ENCODE results near the gene TTLL9. TPM values are rescaled to one million over a fixed set of nuclear protein-coding genes. Genes with fewer than 3 reads are reported as not detected.

The TTLL9 gene
- total and polyA plus RNA-seq, 10 of the 15 experiments (the other 5 are each of a cell fraction or from before 2014, with no cell fraction given), result 0.03 to 0.77 (median 0.11) TPM; not detected in 2

DNA sequence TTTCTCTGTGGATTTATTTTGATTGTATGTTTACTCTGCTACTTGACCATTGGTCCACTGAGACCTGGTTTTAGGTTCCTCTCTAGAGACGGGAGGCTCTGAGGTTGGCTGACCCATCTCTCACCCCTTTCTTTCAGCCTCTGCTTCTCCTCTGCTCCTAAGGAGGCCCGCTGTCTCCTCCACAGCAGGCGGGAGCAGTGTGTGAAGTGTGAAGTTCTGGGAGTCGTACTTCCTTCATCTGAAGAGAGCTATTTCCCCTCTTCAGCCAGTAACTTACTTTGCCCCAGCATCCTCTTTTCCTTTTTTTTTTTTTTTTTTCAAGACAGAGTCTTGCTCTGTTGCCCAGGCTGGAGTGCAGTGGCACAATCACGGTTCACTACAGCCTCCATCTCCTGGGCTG, 60.3 kb downstream of the TTLL9 start:
- intact Hi-C loops (cut with micrococcal nuclease; ENCODE audit: unreplicated experiment), result no loop called here
- no peak overlapping the region for H3K4me2 ChIP-seq (ENCODE audit: control insufficient read depth, insufficient read depth)
- H3K27ac ChIP-seq (ENCODE audit: control insufficient read depth, insufficient read depth), result no peak overlapping the region
- DNase-seq (ENCODE audit: low read depth, low spot score), result no peak
- ChIA-PET POLR2A (interaction anchor here (0.5 to 0.7 kb wide), 3 partner anchors 18 to 79 kb away, joined by 3 to 4 read pairs (median 3); no protein-coding TSS in a partner anchor), RAD21 (ENCODE audit: unreplicated experiment) (interaction anchor here (0.6 to 1.3 kb wide), 3 partner anchors 17 to 227 kb away, joined by 3 read pairs; no protein-coding TSS in a partner anchor), CTCF (interaction anchor here (0.8 to 2.6 kb wide), 4 partner anchors 19 to 101 kb away, joined by 3 to 14 read pairs (median 4); partner anchors contain the start of gene PDRG1), SMC1A (ENCODE audit: uncharacterized antibody, unreplicated experiment) (interaction anchor here (0.9 to 1.8 kb wide), 6 partner anchors 12 to 76 kb away, joined by 3 to 5 read pairs (median 4); partner anchors contain the start of gene PDRG1)
- H2AFZ ChIP-seq (ENCODE audit: control insufficient read depth, low read depth, low read length), result no peak overlapping the region
- H3K4me3 ChIP-seq, result no peak overlapping the region
- ATAC-seq, result no peak
- no peaks in the 10 kb centered on the region for H3K27me3 ChIP-seq (replicated peaks in 1 of 2; ENCODE audit: control insufficient read depth in 2 of 2, insufficient read depth in 2 of 2, low read length in 1 of 2)
- no TSS peak for BruUV-seq (replicated peaks)
- no peaks in the 10 kb centered on the region for H3K9me3 ChIP-seq (replicated peaks; ENCODE audit: control insufficient read depth, insufficient read depth, low read length)
- FAIRE-seq, result no peak
- TF ChIP-seq, protein P1, sequence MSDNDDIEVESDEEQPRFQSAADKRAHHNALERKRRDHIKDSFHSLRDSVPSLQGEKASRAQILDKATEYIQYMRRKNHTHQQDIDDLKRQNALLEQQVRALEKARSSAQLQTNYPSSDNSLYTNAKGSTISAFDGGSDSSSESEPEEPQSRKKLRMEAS (IDR thresholded peaks at IDR 0.05; ENCODE audit: low read depth, low read length), result no peak
- no peaks in the 10 kb centered on the region for H3K4me1 ChIP-seq (ENCODE audit: control insufficient read depth, insufficient read depth, low read length)
- in situ Hi-C loops (cut with MboI), result no loop called here
- H3K79me2 ChIP-seq (ENCODE audit: control insufficient read depth, insufficient read depth, low read length), result no peaks in the 10 kb centered on the region
- 0% methylated on average over 5 of the region's 5 CpGs for WGBS (ENCODE audit: insufficient coverage, insufficient replicate concordance, low lambda C conversion rate, missing lambda C conversion rate)
- H3K9ac ChIP-seq (ENCODE audit: control insufficient read depth, insufficient read depth, low read length), result no peak overlapping the region
- H3K36me3 ChIP-seq (ENCODE audit: control insufficient read depth in 2 of 2, insufficient read depth in 2 of 2, low read length in 1 of 2), result no peaks in the 10 kb centered on the region
- no peaks in the 10 kb centered on the region for H4K20me1 ChIP-seq (ENCODE audit: control insufficient read depth, insufficient read depth)

DNA sequence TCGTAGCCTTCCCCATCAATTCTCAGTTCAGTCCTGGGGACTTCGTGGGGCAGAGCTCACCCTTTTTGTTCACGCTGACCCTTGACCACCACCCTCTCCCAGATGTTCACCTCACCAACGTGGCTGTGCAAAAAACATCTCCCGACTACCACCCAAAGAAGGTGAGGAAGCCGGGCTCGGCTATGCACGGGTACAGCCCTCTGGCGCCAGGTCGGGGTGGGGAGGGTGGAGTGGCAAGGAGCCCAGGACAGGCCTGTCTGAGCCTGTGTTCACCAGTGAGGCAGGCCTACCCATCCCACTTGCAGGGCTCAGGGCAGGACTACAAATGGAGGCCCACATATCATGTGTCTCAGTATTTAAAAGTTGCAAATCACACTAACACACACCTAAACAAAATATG, 63.3 kb downstream of the TTLL9 start:
- no peak overlapping the region for H3K9ac ChIP-seq (ENCODE audit: control insufficient read depth, insufficient read depth, low read length)
- CTCF ChIA-PET, result interaction anchor here (1.1 kb wide), 1 partner anchor 18 kb away, joined by 4 read pairs; the partner anchor contains the start of gene PDRG1
- H3K9me3 ChIP-seq (replicated peaks; ENCODE audit: control insufficient read depth, insufficient read depth, low read length), result no peaks in the 10 kb centered on the region
- ATAC-seq (no peak), FAIRE-seq (no peak), DNase-seq (ENCODE audit: low read depth, low spot score) (no peak)
- no peaks in the 10 kb centered on the region for H3K27me3 ChIP-seq (replicated peaks in 1 of 2; ENCODE audit: control insufficient read depth in 2 of 2, insufficient read depth in 2 of 2, low read length in 1 of 2)
- no peaks in the 10 kb centered on the region for H3K79me2 ChIP-seq (ENCODE audit: control insufficient read depth, insufficient read depth, low read length)
- H3K4me3 ChIP-seq, result no peak overlapping the region
- WGBS (ENCODE audit: insufficient coverage, insufficient replicate concordance, low lambda C conversion rate, missing lambda C conversion rate), result 46% methylated on average over 10 of the region's 10 CpGs
- TF ChIP-seq TAF1 (IDR thresholded peaks at IDR 0.05; ENCODE audit: borderline replicate concordance, low read depth, low read length) (no peak), SREBF1 (IDR thresholded peaks at IDR 0.05; ENCODE audit: low read length) (no peak), CHD2 (IDR thresholded peaks at IDR 0.05; ENCODE audit: borderline replicate concordance, low read depth, low read length) (no peak), GABPA (IDR thresholded peaks at IDR 0.05; ENCODE audit: low read depth) (no peak), YBX1 (IDR thresholded peaks at IDR 0.05) (no peak), SP1 (IDR thresholded peaks at IDR 0.05; ENCODE audit: low read depth, low read length) (no peak), KLF5 (IDR thresholded peaks at IDR 0.05; ENCODE audit: partially characterized antibody) (no peak), NFYA (IDR thresholded peaks at IDR 0.05; ENCODE audit: borderline replicate concordance, low read depth, low read length) (no peak), RBBP5 (conservative IDR thresholded peaks at IDR 0.05) (no peak), TCF7 (IDR thresholded peaks at IDR 0.05; ENCODE audit: borderline replicate concordance) (no peak), NR2C2 (IDR thresholded peaks at IDR 0.05; ENCODE audit: borderline replicate concordance, control insufficient read depth, insufficient read length, low read depth) (no peak), NR2F1 (conservative IDR thresholded peaks at IDR 0.05) (no peak), BRCA1 (IDR thresholded peaks at IDR 0.05; ENCODE audit: low read depth, low read length) (no peak), WRNIP1 (IDR thresholded peaks at IDR 0.05; ENCODE audit: borderline replicate concordance, low read depth, low read length) (no peak), HDAC6 (IDR thresholded peaks at IDR 0.05; ENCODE audit: unreplicated experiment) (no peak), PAX8 (IDR thresholded peaks at IDR 0.05) (no peak)
- TF ChIP-seq, protein P2, sequence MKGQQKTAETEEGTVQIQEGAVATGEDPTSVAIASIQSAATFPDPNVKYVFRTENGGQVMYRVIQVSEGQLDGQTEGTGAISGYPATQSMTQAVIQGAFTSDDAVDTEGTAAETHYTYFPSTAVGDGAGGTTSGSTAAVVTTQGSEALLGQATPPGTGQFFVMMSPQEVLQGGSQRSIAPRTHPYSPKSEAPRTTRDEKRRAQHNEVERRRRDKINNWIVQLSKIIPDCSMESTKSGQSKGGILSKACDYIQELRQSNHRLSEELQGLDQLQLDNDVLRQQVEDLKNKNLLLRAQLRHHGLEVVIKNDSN (IDR thresholded peaks at IDR 0.05; ENCODE audit: borderline replicate concordance, extremely low read length, insufficient read depth, low read depth, low read length), result no peak
- no peaks in the 10 kb centered on the region for H4K20me1 ChIP-seq (ENCODE audit: control insufficient read depth, insufficient read depth)
- SMC1A ChIA-PET (ENCODE audit: uncharacterized antibody, unreplicated experiment), result interaction anchor here (0.7 kb wide), 1 partner anchor 54 kb away, joined by 3 read pairs; no protein-coding TSS in a partner anchor
- no TSS peak for BruUV-seq (replicated peaks)
- intact Hi-C loops (cut with micrococcal nuclease; ENCODE audit: unreplicated experiment), result no loop called here
- RAD21 ChIA-PET (ENCODE audit: unreplicated experiment), result no interaction called here
- H3K4me1 ChIP-seq (ENCODE audit: control insufficient read depth, insufficient read depth, low read length), result no peaks in the 10 kb centered on the region
- no peak overlapping the region for H3K27ac ChIP-seq (ENCODE audit: control insufficient read depth, insufficient read depth)
- H3K4me2 ChIP-seq (ENCODE audit: control insufficient read depth, insufficient read depth), result no peak overlapping the region
- H2AFZ ChIP-seq (ENCODE audit: control insufficient read depth, low read depth, low read length), result no peak overlapping the region
- POLR2A ChIA-PET, result interaction anchor here (1.0 kb wide), 1 partner anchor 9 kb away, joined by 3 read pairs; no protein-coding TSS in a partner anchor
- H3K36me3 ChIP-seq (ENCODE audit: control insufficient read depth in 2 of 2, insufficient read depth in 2 of 2, low read length in 1 of 2), result no peaks in the 10 kb centered on the region
- in situ Hi-C loops (cut with MboI), result no loop called here
